Neutrophil (primary cell): ENCODE results near the gene KRT40.

Experiments
- H3K27ac ChIP-seq: fragments of 200-600 bp; sonication (generic); 2 replicates; pipeline ENCODE4 v1.5.1; 2016; ENCODE audit warnings: mild to moderate bottlenecking, moderate library complexity
- H3K27me3 ChIP-seq: fragments of 200-600 bp; sonication (generic); 2 replicates; pipeline ENCODE4 v1.6.0; 2016; ENCODE audit warnings: mild to moderate bottlenecking
- H3K36me3 ChIP-seq: fragments of 200-600 bp; sonication (generic); 2 replicates; pipeline ENCODE4 v1.5.1; 2017
- H3K4me1 ChIP-seq, 2 experiments: fragments of 200-600 bp in 1 of 2; sonication (generic) in 1 of 2; 1 replicate in 1 of 2; 2 replicates in 1 of 2; pipeline versions ENCODE4 v1.5.1 to v1.6.1; 2013 to 2016; ENCODE audit warnings: low read depth in 1 of 2, low read length in 1 of 2, mild to moderate bottlenecking in 1 of 2, moderate library complexity in 1 of 2; ENCODE audit not compliant: control insufficient read depth in 1 of 2, insufficient read depth in 1 of 2
- H3K4me3 ChIP-seq, 2 experiments: fragments of 200-600 bp in 1 of 2; sonication (generic) in 1 of 2; 1 replicate in 1 of 2; 2 replicates in 1 of 2; pipeline ENCODE4 v1.5.1; 2013 to 2016; ENCODE audit warnings: low read depth in 1 of 2, low read length in 1 of 2, mild to moderate bottlenecking in 1 of 2, moderate library complexity in 1 of 2
- H3K9me3 ChIP-seq: fragments of 200-600 bp; sonication (generic); 2 replicates; pipeline ENCODE4 v1.5.1; 2016
- TF ChIP-seq, protein P1 (sequence below): fragments of 200-600 bp; sonication (generic); IDR thresholded peaks from 2 replicates; pipeline ENCODE4 v1.5.1; 2016; ENCODE audit warnings: antibody characterized with exemption

The KRT40 gene

DNA sequence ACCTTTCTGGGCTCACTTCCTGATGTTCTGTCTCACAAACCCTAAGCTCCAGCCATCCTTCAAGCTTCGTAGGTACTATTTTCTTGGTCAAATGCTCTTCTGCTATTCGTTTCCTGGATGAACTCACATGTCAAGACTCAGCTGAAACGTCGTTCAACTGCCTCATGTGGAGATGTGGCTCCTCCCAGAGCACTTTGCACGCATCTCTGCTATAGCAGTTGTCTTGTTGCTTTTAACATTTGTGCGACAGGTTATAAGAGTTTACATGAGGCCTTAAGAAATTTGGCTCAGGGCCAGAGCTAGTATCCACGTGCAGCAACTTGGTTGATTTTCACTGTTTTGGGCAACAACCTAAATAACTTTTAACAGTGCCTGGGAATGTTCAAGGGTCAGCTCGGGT is 2.8 kb upstream of the KRT40 start:
- H3K27me3 ChIP-seq, result peaks cover 38% of the 10 kb centered on the region
- H3K9me3 ChIP-seq, result no peaks in the 10 kb centered on the region
- TF ChIP-seq, protein P1, sequence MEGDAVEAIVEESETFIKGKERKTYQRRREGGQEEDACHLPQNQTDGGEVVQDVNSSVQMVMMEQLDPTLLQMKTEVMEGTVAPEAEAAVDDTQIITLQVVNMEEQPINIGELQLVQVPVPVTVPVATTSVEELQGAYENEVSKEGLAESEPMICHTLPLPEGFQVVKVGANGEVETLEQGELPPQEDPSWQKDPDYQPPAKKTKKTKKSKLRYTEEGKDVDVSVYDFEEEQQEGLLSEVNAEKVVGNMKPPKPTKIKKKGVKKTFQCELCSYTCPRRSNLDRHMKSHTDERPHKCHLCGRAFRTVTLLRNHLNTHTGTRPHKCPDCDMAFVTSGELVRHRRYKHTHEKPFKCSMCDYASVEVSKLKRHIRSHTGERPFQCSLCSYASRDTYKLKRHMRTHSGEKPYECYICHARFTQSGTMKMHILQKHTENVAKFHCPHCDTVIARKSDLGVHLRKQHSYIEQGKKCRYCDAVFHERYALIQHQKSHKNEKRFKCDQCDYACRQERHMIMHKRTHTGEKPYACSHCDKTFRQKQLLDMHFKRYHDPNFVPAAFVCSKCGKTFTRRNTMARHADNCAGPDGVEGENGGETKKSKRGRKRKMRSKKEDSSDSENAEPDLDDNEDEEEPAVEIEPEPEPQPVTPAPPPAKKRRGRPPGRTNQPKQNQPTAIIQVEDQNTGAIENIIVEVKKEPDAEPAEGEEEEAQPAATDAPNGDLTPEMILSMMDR, result no peak
- H3K4me1 ChIP-seq, result peaks cover 5 to 14% of the 10 kb centered on the region in 2 experiments
- H3K27ac ChIP-seq, result peak overlapping the region; percentile 64
- H3K36me3 ChIP-seq, result no peaks in the 10 kb centered on the region
- no peak overlapping the region for H3K4me3 ChIP-seq

DNA sequence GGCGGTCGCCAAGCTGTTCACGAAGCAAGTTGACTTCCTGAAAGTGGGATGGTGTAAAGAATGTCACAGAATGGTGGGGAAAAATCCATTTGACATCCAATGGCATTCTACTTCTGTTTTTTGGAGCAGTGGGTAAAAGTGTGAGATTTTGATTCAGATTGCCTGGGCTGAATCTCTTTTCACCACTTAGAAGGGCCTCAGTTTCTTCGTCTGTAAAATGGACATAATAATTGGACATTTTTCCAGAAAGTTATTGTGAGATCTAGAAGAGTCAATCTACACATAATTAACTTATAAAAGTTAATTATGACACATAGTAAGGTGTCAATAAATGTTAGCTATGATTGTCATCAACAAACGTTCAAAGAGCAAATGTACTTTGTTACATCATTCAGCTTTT is 3.0 kb downstream of the KRT40 start:
- no peak overlapping the region for H3K27ac ChIP-seq
- no peaks in the 10 kb centered on the region for H3K9me3 ChIP-seq
- no peaks in the 10 kb centered on the region for H3K36me3 ChIP-seq
- peaks cover 73% of the 10 kb centered on the region for H3K27me3 ChIP-seq
- no peak overlapping the region for H3K4me3 ChIP-seq
- H3K4me1 ChIP-seq, result no peaks in the 10 kb centered on the region
- TF ChIP-seq, protein P1, result no peak

DNA sequence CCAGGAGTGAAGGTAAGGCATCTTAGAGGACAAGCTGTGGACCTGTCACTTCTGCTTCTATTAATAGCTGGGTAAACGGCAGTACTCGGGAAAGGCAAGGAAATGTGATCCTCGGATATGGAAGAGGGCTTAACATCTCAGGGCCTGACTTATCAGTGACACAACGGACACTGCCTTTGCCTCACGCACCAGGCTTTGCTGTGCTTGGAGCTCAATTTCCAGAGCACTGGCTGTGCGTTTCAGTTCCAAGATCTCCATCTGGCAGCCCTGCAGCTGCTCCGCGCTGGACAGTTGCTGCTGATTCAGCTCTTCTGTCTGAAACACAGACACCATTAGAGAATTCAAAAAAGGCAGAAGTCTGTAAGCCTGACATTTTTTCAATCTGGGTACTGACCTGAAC is 3.5 kb downstream of the KRT40 start:
- Histone ChIP-seq H3K27me3 (peaks cover 74% of the 10 kb centered on the region), H3K4me1 (no peaks in the 10 kb centered on the region), H3K27ac (no peak overlapping the region), H3K4me3 (no peak overlapping the region), H3K36me3 (no peaks in the 10 kb centered on the region), H3K9me3 (no peaks in the 10 kb centered on the region)
- TF ChIP-seq, protein P1, result no peak

DNA sequence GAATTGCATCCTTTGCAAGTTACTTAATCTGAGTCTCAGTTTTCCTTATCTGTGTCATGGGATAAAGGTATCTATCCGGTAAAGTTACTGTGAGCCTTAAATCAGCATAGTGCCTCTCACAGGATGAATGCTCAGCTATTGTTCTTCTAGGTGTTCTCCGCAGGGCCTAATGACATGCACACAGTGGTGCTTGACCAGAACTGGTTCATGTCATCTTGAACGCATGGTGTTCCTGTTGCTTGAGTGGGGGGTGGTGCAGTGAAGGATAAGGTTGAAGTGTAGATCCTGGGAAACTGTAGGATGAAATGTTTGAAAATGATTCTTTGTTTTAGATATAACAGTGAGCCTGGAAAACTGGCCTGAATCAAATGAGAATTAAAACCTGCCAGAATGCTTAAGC is 4.0 kb downstream of the KRT40 start:
- TF ChIP-seq, protein P1, result no peak

GRCh38 chr17:40978575-40979151 is 5.5 kb downstream of the KRT40 start:
- TF ChIP-seq, protein P1, result no peak
- Histone ChIP-seq H3K27ac (no peak overlapping the region), H3K4me1 (no peaks in the 10 kb centered on the region), H3K4me3 (no peak overlapping the region), H3K9me3 (no peaks in the 10 kb centered on the region), H3K27me3 (peaks cover 56% of the 10 kb centered on the region), H3K36me3 (no peaks in the 10 kb centered on the region)

More for the DNA sequence above, 4.0 kb downstream of the KRT40 start:
- no peaks in the 10 kb centered on the region for H3K36me3 ChIP-seq
- H3K27me3 ChIP-seq, result peaks cover 71% of the 10 kb centered on the region
- H3K4me3 ChIP-seq, result no peak overlapping the region
- H3K9me3 ChIP-seq, result no peaks in the 10 kb centered on the region
- no peak overlapping the region for H3K27ac ChIP-seq
- H3K4me1 ChIP-seq, result no peaks in the 10 kb centered on the region
